NCI-H345 treated with DMSO at 0.1 percent for 48 hours (cell line): ENCODE data around the gene YDJC.
"Not testable (repeated sequence)": the region's sequence is repeated elsewhere in the genome, so short reads cannot be mapped to it uniquely, and the experiment has no call there.

Experiments
- DNase-seq: peaks from one replicate; lab custom pipeline; 2025; ENCODE audit not compliant: unreplicated experiment; lab: John Stamatoyannopoulos, UW

Gene YDJC

GRCh38 chr22:21632931-21633330 lies 3.1 kb upstream of the YDJC start:
- no peak for DNase-seq

DNA sequence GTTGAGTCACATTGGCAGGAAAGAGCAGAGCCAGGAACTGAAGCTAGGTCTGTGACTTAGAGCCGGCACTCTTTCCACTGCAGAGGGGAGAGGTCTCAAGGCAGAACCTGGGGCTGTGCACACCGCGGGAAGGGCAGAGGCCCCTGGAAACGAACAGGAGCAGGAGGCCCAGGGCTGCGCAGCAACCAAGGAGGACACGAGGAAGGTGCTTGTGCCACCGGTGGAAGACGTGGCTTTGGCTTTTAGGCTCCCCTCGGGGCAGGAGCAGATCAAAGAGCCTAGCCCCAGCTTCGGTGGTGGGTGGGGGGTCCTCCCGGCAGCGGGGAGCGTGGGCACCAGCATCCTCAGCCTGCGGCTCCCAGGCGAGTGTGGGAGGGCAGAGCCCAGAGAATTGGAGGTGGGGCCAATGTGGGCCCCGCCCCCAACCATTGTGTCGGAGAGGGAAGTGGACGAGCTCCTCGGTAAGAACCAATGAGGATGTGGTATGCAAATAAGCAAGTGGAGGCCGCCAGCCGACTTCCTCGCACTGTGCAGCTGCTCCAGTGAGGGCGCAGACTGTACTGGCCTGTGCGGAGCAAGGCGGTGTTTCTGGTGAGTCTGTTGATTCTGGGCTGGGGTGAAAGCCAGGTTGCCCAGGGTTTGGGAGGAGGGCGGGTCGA lies 2.5 kb upstream of the YDJC start, which contains the start of gene CCDC116:
TSS of gene CCDC116 (plus strand) at position 524 of the 659 bp plus-strand sequence. CDS start 422 bp downstream, outside the sequence.
- no peak for DNase-seq

- no peak for DNase-seq
These were observed 1.2 kb upstream of the YDJC start for GRCh38 chr22:21631025-21631424.

DNA sequence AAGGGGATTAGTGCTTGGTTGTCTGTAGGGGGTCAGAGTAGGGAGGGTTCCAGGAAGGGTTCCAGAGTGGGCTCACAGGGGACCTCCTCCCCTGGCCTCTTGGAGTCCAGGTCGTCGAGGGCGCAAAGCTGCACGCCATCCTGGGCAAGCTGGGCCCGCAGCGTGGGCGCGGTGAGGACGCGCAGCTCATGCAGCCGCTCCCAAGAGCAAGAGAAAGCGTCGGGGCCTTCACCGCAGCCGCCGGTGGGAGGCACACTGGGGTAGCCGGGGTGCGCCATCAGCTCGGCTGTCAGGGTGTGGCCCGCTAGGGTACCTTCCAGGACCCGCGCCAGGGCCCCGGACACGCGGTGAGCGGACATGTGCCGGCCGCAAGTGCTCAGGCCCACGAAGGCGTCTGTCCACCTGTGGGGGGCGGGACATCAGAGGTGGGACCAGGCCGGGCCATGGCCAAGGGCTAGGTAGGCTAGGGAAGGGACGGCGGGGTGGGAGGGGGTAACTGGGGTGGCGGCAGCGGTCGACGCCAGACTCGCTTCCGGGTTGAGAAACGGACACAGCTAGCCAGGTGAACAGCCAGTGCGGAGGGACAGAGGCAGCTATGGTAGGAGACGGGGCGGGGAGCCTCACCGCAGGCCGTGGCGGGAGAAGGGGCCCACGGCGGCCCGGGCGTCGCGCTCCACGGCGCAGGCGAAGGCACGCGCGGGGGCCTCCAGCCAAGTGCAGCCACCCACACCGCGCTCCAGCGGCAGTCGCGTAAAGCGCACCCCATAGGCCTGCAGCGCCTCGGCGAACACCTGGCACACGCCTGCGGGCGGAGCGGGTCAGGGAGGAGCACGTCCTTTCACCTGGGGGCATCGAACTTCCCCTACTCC lies 1.2 kb downstream of the YDJC start:
- DNase-seq = no peak

DNA sequence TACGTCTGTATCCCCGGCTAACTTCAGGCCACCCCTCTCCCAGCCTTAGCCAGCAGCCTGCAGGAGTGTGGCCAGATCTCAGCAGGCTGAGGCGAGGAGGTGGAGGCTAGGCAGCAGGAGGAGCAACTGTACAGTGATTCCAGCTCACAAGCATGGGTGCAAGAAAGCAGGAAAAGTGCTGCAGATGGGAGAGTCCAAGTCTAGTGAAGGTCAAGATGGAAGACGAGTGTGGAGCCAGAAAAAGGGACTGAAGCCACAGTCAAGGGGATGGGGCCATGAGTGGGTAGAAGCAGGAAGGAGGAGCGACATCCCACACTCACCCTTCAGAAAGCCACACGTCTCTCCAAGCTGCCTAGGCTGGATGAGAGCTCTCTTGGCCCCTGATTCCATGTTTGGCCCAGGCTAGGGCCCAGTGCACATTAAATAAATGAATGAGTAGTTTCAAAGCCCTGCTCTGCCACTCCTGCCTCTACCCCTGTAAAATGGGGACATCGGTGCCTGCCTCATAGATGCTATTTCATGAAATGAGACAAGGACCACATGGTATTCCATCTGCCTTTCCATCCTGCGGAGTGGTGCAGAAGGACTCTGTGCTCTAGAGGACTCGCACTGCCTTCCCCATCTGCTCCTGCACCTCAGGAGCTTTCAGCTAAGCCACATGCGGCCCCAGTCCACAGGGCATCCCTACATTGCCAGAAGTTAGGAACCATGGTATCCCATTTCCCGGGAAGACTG lies 2.9 kb downstream of the YDJC start:
- DNase-seq = no peak

GRCh38 chr22:21626073-21626734 lies 3.6 kb downstream of the YDJC start:
- no peak for DNase-seq

DNA sequence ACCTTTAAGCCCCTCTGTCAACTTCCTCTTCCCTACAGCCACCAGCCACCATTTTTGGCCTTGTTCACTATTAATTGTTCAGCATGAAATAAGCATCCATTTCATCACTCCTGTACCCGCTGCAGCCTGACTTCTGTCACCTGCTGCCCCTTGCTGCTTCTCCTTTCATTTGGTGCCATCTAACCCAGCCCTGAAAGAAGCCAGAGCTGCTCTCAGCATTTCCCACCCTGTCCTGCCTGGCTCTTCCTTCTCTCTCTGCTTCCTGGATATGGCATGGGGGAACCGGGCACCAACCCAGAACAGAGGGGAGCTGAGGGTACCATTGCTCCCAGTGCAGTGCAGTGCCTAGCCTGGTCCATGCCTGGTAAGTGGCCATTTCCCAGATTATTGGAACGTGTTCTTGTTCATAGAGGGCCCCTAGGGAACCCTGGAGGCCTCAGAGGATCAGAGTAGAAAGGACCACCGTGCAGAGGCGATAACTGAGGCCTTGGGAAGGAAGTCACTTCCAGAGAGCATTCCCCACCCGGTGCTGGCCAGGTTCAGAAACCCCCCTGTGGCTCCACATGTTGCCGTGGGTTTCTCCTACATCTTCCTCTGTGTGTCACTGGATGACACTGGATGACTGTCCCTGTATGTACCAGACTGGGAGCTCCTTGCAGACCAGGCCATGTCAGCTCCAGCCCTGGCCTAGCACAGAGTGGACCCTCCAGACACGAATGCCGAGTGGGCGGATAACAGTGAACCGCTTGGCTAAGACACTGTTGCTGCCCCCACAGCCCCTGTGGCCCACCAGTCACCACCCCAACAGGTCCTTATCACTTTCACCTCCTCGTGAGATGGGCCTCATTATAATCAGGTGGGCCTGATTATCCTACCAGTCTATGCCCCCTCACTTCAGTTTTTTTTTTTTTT lies 4.7 kb downstream of the YDJC start:
- DNase-seq = no peak

DNA sequence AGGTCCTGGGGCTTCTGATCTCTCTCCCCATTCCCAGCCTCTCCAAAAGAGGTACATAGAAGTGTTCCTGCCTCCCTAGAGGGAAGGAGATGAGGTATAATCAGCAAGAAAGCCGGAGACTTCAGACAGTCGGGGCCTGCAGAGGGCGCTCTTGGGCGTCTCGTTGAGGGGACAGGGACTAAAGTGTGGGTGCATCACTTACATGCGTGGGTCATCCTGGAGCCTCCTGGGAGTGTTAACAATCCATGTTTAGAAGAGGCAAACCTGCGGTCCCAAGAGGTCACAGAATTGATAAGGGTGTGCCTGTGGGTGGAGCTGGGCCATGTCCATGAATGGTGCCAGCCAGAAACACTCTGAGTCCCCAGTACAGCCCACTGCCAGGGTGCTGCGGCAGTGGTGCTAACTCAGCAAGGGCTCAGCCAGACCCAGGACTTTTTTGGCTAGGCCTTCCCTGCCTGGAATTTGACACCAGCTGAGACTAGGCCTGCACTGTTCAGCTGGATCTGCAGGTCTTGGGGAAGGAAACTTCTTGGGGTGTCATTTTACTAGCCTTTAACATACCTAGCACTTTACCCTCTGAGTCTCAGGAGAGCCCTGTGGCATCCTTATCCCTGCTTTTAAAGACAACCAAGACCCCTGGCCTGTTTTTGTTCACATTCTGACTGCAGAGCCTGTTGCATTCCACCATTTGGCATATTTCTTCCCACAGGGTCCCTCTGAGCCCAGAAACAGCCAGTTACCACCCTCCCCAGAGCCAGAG lies 5.5 kb downstream of the YDJC start:
- DNase-seq = no peak

DNA sequence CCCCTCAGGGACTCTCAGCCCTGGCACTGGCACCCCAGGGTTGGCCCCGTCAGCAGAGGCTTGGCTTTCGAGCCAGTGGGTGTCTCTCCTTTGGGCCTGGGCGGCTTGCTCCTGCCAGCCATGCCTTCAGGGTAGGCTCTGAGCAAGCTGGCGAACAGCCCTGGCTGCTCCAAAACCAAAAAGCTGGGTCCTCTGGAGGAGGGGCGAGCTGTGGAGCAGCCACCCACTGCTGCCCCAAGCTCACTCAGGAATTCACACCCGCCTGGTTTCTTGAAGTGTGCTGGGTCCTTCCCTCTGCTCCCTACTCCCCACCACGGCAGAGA lies 6.2 kb downstream of the YDJC start:
- no peak for DNase-seq

DNA sequence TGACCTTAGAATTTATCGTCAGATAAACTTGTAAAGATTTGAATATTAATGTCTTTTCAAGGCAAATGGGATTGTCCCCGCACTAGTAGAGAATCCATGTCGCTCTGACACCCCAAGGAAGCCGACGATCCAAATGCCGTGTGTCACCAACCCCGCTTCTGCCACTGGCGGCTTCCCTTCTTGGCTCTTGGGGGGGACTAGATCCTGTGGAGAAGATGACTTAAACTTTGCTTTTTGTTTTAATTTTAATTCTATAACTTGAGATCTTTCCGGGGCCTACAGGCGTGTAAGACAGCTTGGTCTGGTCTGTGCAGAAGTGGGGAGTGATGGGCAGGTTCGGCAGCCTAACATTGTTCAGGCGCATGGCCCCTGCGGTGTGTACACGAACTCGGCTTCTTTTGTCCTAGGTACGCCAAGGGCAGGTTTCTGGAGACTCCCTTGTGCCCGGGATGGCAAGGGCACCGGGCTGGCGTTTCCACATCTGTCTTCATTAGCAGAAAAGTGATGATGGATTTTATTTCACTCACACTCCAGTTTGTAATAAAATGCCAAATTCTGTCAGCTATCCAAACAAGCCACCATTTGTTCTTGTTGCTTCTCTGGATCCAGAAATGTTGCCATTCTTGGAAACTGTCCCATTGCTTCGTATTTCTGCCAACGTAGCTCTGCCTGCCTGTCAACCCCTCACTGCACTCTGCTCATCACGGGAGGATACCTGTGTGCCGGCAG lies 6.7 kb downstream of the YDJC start:
- DNase-seq = no peak

DNA sequence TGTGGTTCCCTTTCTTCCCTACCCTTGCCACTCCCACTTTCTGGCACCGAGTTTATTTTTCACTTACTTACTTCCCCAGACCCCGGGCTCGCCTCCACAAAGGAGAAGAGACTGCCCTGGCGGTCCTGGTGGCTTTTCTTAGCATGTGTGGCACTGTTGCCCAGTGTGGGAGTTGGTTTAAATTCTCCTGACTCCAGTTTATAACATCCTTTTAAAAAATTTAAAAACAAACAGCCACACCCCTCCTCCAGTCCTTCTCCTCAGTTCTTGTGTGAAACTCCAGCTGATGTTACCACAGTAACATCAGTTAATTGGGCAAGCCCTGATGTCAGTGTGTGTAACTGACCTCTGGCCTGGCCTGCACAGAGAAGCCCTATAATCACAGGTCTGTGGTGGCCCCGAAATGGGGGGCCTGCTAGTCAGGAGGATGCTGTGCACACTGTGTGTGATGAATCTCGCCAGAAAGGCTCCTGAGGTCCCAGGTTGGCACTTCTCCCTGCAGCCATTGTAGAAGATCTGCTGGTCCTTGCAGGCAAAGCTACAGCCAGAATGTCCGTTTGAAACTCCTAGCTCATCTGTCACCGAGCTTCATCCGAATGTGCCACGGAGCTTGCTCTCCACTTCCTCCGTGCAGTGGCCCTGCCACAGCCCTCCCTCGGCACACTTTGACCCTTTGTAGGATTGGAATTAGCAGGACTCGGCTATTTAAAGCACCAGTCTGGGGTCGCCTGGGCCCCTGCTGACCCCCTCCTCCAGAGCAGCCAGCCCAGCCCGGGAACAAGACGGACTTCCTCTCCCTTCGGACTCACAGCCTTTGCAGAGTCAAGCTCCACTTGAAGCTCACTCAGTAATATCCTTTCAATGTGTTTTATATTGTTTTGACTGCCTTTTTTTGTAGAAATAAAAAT lies 7.6 kb downstream of the YDJC start:
- no peak for DNase-seq

DNA sequence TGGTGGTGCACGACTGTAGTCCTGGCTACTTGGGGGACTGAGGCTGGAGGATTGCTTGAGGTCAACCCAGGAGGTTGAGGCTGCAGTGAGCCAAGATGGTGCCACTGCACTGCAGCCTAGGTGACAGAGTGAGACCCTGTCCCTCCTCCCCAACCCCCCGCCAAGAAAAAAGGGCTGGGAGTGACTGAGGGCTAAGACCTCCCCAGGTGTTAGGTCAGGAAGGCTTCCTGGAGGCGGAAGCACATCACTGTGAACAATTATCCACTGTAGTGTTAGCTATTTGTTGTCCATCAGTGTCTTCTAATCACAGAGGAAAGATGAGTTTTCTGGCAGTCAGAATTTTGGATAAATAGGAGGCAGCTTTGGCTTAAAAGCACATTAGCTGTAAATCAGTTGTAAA lies 8.8 kb downstream of the YDJC start:
- no peak for DNase-seq

- not testable (repeated sequence) for DNase-seq
These were observed 12.5 kb downstream of the YDJC start for GRCh38 chr22:21617337-21617736.

DNA sequence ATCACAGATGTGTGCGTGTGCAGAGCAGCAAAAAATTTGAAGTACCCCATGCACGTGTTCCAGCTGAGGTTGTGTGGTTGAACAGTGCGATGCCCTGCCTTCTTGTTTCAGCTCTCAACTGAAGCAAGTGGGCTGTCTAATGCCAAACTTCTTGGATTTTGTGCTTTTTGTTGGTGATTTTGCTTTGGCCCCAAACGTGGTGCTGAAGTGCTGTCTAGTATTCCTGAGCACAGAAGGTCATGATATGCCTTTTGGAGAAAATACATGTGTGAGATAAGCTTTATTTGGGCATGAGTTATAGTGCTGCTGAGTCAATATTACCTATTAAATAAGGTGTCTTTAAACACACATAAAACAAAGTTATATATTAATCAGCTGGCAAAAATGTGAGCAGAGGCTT lies 14.1 kb downstream of the YDJC start:
- no peak for DNase-seq

DNA sequence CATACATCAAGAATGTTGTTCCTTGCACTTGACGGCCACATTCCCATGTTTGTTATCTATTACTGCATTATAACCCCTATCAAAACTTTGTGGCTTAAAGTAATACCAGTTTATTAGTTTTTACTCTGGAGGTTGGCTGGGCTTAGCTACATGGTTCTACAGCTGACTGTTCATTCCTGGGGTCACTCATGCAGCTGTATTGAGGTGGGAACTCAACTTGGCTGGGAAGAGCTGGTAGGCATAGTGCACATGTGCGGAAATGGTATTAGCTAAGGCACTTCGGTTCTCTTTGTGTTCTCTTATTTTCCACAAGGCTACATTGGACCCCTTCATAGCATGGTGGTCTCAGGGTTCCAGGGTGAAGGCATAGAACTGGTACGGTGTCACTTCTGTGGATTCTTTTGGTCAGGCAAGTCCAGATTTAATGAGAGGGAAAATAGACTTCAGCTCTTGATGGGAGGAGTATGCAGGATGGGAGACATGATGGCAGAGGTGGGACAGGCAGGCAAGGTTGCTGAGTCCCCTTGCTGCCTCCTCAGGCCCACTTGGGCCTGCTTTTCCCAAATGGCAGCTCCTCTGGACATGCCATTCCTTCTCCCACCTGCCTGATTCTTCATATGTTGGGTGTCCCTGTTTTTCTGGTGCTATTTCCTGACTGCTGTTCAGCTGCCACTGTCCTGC lies 16.1 kb downstream of the YDJC start:
- no peak for DNase-seq

DNA sequence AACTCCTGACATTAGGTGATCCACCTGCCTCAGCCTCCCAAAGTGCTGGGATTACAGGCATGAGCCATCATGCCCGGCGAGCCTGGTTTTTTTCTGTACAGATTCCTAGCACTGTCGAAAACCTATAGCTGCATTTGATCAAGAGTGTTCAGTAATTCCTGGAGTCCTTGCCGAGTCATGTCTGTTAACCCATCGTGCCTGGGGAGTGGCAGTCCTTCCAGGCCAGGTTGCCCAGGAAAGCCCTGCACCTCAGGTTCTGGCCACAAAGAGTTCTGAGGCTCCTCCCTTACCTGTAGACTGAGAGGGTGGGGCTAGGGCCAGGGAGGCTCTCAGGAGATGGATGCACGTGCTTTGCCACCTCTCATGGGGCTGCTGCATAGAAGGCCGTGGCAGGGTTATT lies 17.0 kb downstream of the YDJC start:
- no peak for DNase-seq

DNA sequence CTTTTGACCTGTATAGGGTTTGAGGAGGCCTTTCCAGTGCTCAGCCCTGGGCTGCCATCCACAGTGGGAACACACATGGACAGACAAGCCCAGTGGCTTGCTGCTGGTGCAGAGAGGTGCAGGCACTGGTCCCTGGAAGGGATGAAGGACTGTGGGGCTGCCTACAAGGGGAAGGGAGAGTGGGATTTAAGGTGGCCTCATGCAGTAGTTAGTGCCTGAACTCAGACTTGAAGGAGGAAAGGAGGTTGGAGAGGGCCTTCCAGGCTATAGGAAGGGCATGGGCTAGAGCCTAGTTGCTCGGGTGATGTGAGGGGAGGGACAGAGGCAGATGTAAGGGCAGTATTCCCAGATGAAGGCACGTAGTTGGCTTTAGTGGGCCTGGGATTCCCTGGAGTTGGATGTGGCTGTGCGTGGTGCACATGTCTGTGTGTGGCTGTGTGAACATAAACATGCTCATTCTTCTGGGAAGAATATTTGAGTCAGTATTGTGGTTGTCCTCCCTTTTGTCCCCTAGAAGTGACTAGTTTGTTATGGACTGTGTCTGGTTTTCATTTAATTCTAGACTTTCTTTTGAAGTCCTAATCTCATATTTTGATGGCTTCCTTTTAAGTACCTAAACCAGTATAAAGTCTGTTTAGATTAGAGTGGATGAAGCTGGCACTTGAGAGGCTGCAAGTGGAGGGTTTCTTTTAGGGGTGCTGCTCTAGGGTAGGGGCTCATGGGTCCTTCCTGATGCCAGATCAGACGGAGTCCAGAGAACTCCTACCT lies 18.4 kb downstream of the YDJC start:
- no peak for DNase-seq
